Fibroblast of skin of back (primary cell): ENCODE measurements around the gene LRRC27. TPM values are rescaled to one million over a fixed set of nuclear protein-coding genes. Genes with fewer than 3 reads are reported as not detected.
"Not testable (repeated sequence)": the region's sequence is repeated elsewhere in the genome, so short reads cannot be mapped to it uniquely, and the experiment has no call there.

ENCODE experiments used
- DNase-seq: peaks from one replicate; pipeline ENCODE4 v3.0.0-alpha.2; 2013
- polyA plus RNA-seq, 2 experiments: library from polyadenylated mRNA; unstranded; fragments of 120-200 nt; gene quantifications; one replicate each; pipeline ENCODE4 v1.2.1, GENCODE V29; 2013; ENCODE audit not compliant: insufficient read length in 2 of 2

LRRC27 gene
- polyA plus RNA-seq (2013, experiment 1 of 2; ENCODE audit: insufficient read length): 7.5 TPM
- polyA plus RNA-seq (2013, experiment 2 of 2; ENCODE audit: insufficient read length): 9.6 TPM

- DNase-seq: peak; percentile 95
Measured at GRCh38 chr10:132331601-132332432, at the start of gene LRRC27. Gene LRRC27 (plus strand): TSS chr10:132332193. CDS start chr10:132333525, 1,332 bp downstream.

GRCh38 chr10:132282667-132283603 lies 49.1 kb upstream of the LRRC27 start:
- no peak for DNase-seq

GRCh38 chr10:132283604-132284382 lies 48.2 kb upstream of the LRRC27 start:
- no peak for DNase-seq

GRCh38 chr10:132289439-132289838 lies 42.6 kb upstream of the LRRC27 start:
- DNase-seq: no peak

- DNase-seq: no peak
Measured at GRCh38 chr10:132290631-132291030, 41.4 kb upstream of the LRRC27 start.

GRCh38 chr10:132291826-132292225 lies 40.2 kb upstream of the LRRC27 start:
- DNase-seq: no peak

GRCh38 chr10:132292287-132293200 lies 39.4 kb upstream of the LRRC27 start:
- DNase-seq: no peak

- DNase-seq: no peak
Measured at GRCh38 chr10:132293201-132293812, 38.7 kb upstream of the LRRC27 start.

- DNase-seq: no peak
Measured at GRCh38 chr10:132293813-132294520, 38.0 kb upstream of the LRRC27 start.

- peak; percentile 6 for DNase-seq
Measured at GRCh38 chr10:132294561-132295318, 37.3 kb upstream of the LRRC27 start.

GRCh38 chr10:132295481-132295880 lies 36.5 kb upstream of the LRRC27 start:
- not testable (repeated sequence) for DNase-seq

- no peak for DNase-seq
Measured at GRCh38 chr10:132296666-132297443, 35.1 kb upstream of the LRRC27 start.

GRCh38 chr10:132297526-132297925 lies 34.5 kb upstream of the LRRC27 start:
- no peak for DNase-seq

GRCh38 chr10:132298038-132298881 lies 33.7 kb upstream of the LRRC27 start:
- DNase-seq: no peak

- DNase-seq: no peak
Measured at GRCh38 chr10:132299371-132300336, 32.3 kb upstream of the LRRC27 start.

- no peak for DNase-seq
Measured at GRCh38 chr10:132300582-132300981, 31.4 kb upstream of the LRRC27 start.
